ENCODE data around the gene KDM5C. TPM values are rescaled to one million over a fixed set of nuclear protein-coding genes. Genes with fewer than 3 reads are reported as not detected.

The KDM5C gene
- total RNA-seq, 1 experiment from 2014 or later, result 112 TPM

DNA sequence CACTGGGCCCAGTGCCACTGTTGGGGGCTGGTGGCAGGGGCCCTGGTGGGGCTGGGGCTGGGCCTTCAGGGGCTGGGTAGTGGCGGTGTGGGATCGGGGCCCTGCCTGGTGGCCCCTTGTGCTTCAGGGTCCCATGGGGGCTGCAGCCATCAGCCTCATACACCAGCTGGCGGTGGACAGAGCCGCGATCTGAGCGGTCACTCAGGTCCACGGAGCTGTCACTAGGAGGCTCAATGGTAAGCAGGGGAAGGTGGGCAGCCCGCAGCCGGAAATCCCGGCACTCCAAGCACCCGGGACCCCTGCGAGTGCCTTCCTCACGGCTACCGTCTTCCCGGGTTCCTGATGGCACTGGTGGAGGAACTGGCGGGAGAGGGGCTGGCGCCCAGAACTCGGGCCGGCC is 25.5 kb upstream of the KDM5C start (continued):
- TF ChIP-seq, protein P1, sequence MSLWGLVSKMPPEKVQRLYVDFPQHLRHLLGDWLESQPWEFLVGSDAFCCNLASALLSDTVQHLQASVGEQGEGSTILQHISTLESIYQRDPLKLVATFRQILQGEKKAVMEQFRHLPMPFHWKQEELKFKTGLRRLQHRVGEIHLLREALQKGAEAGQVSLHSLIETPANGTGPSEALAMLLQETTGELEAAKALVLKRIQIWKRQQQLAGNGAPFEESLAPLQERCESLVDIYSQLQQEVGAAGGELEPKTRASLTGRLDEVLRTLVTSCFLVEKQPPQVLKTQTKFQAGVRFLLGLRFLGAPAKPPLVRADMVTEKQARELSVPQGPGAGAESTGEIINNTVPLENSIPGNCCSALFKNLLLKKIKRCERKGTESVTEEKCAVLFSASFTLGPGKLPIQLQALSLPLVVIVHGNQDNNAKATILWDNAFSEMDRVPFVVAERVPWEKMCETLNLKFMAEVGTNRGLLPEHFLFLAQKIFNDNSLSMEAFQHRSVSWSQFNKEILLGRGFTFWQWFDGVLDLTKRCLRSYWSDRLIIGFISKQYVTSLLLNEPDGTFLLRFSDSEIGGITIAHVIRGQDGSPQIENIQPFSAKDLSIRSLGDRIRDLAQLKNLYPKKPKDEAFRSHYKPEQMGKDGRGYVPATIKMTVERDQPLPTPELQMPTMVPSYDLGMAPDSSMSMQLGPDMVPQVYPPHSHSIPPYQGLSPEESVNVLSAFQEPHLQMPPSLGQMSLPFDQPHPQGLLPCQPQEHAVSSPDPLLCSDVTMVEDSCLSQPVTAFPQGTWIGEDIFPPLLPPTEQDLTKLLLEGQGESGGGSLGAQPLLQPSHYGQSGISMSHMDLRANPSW (CRISPR knock-in tag; conservative IDR thresholded peaks at IDR 0.05; ENCODE audit: low read depth), result no peak
- TF ChIP-seq NR1H2 (CRISPR knock-in tag; IDR thresholded peaks at IDR 0.05) (no peak), JUN (CRISPR knock-in tag; IDR thresholded peaks at IDR 0.05) (no peak)

- no peaks in the 10 kb centered on the region for H3K9me3 Mint-ChIP-seq
- no peaks in the 10 kb centered on the region for H3K4me1 Mint-ChIP-seq
- DNase-seq (ENCODE audit: low spot score) (no peak), ATAC-seq (no peak)
- no peak overlapping the region for H3K27ac Mint-ChIP-seq
- no peak overlapping the region for H3K4me3 Mint-ChIP-seq
- peaks cover 29% of the 10 kb centered on the region for H3K36me3 Mint-ChIP-seq
- POLR2A ChIA-PET, result no interaction called here
- TF ChIP-seq ZNF423 (CRISPR knock-in tag; IDR thresholded peaks at IDR 0.05) (no peak), SMAD4 (CRISPR knock-in tag; IDR thresholded peaks at IDR 0.05) (no peak), ZNF121 (CRISPR knock-in tag; IDR thresholded peaks at IDR 0.05) (no peak), ARID4B (CRISPR knock-in tag; IDR thresholded peaks at IDR 0.05; ENCODE audit: borderline replicate concordance) (no peak), NR2C2 (CRISPR knock-in tag; IDR thresholded peaks at IDR 0.05) (no peak), ZNF396 (CRISPR knock-in tag; IDR thresholded peaks at IDR 0.05; ENCODE audit: borderline replicate concordance) (no peak), ZNF425 (CRISPR knock-in tag; conservative IDR thresholded peaks at IDR 0.05) (no peak), ZNF219 (CRISPR knock-in tag; IDR thresholded peaks at IDR 0.05; ENCODE audit: borderline replicate concordance) (no peak), TEAD1 (CRISPR knock-in tag; IDR thresholded peaks at IDR 0.05) (no peak), NFE2L1 (CRISPR knock-in tag; IDR thresholded peaks at IDR 0.05) (no peak)
- TF ChIP-seq, protein P2, sequence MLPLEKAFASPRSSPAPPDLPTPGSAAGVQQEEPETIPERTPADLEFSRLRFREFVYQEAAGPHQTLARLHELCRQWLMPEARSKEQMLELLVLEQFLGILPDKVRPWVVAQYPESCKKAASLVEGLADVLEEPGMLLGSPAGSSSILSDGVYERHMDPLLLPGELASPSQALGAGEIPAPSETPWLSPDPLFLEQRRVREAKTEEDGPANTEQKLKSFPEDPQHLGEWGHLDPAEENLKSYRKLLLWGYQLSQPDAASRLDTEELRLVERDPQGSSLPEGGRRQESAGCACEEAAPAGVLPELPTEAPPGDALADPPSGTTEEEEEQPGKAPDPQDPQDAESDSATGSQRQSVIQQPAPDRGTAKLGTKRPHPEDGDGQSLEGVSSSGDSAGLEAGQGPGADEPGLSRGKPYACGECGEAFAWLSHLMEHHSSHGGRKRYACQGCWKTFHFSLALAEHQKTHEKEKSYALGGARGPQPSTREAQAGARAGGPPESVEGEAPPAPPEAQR (CRISPR knock-in tag; IDR thresholded peaks at IDR 0.05), result no peak
- CTCF ChIA-PET, result no interaction called here
- no peaks in the 10 kb centered on the region for H3K27me3 Mint-ChIP-seq (ENCODE audit: low read depth)
Observed at GRCh38 chrX:53249408-53250042, 24.5 kb upstream of the KDM5C start.

Data from WTC11 (cell line).